ENCODE results near the gene NAT9.

Gene NAT9

DNA sequence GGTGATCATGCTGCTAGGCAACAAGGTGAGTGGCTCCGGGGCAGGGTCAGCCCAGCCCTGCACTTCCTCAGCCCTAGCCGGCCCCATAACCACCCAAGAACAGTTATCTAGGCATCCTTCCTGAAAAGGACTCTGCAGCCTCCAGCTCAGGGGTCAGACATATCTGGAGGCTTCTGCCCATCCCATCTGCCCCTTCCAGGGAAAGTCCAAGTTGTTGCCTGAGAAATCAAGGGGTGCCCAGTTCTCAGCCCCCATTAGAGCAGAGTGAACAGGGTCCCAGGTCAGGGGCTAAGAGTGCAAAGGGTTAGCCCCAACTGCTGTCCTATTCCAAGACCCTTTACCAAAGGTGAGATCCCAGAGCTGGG is 31.8 kb downstream of the NAT9 start:
- FAIRE-seq: no peak

DNA sequence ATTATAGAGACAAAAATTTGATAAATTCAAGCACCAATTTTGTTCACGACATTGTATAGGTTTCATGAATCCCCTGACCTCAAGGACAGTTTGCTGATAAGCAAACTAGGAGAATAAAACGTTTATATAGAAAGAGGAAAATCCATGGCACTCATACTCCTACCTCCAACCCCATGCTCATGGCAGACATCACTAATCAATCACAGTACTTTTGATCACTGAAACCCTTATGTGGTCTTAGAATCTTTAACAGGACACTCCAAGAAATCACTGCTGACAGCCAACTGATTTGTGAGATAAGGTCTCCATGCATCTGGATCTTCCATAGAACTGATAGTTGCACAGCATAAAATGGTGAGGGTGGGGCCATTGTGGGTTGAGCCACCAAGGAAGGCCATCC is 32.4 kb downstream of the NAT9 start:
- no peak for FAIRE-seq

DNA sequence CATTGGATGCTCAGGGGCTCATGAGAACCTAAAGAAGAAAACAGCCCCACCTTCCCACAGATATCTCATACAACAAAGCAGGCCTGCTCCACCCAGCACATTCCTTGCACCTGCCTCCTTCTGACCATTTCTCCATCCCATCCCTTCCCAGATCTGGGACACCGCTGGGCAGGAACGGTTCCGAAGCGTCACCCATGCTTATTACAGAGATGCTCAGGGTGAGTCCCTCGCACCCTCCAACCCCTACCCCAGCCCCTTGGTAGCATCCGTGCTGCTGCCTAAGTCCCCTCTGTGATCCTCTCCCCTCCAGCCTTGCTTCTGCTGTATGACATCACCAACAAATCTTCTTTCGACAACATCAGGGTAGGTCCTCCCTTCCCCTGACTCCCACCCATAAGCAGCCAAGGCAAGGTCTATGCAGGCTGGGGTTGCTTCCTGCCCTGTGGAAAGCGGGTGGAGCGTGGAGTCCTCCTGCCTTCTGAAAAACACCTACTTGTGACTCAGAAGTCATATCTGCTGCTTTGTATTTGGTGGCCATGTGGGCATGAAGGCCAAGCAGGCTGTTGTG is 33.1 kb downstream of the NAT9 start:
- no peak for FAIRE-seq

- FAIRE-seq: no peak
These were observed 34.0 kb downstream of the NAT9 start for GRCh38 chr17:74742153-74742515.

GRCh38 chr17:74740641-74741387 is 35.3 kb downstream of the NAT9 start:
- FAIRE-seq: no peak

DNA sequence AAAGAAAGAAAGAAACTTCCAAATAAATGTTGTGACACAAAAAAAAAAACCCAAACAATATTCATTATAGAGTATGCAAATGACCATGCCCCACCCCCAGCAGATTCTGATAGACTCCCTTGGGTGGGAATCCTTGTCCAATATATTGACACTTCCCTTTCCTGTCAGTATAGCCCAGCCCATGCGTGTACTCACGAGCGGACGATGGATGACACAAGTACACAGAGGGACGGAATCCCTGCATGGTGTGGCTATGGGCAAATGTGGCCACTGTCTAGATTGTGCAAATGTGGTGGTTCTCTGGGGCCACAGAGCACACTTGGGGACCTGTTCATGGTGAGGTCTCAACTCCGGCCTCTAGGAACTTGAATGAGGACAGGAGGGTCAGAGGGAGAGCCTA is 36.0 kb downstream of the NAT9 start:
- FAIRE-seq: no peak

DNA sequence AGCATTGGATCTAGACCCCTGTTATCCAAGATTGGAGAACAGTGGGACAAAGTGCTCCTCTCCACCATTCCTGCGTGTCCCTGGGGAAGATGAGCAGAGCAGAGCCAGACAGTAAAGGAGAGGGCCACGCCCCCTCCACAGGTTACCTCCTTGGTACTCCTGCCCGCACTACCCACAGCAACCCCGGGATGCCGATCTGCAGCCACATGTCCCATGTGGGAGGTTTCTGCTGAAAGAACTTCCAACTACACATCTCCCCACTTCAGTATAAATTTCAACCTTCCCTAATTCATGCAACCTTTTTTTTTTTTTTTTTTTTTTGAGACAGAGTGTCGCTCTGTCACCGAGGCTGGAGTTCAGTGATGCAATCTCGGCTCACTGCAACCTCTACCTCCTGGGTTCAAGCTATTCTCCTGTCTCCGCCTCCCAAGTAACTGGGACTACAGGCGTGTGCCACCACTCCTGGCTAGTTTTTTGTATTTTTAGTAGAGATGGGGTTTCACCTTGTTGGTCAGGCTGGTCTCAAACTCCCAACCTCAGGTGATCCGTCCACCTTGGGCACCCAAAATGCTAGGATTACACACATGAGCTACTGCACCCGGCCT is 36.8 kb downstream of the NAT9 start:
- no peak for FAIRE-seq

GRCh38 chr17:74738051-74738996 is 37.8 kb downstream of the NAT9 start:
- FAIRE-seq: no peak

DNA sequence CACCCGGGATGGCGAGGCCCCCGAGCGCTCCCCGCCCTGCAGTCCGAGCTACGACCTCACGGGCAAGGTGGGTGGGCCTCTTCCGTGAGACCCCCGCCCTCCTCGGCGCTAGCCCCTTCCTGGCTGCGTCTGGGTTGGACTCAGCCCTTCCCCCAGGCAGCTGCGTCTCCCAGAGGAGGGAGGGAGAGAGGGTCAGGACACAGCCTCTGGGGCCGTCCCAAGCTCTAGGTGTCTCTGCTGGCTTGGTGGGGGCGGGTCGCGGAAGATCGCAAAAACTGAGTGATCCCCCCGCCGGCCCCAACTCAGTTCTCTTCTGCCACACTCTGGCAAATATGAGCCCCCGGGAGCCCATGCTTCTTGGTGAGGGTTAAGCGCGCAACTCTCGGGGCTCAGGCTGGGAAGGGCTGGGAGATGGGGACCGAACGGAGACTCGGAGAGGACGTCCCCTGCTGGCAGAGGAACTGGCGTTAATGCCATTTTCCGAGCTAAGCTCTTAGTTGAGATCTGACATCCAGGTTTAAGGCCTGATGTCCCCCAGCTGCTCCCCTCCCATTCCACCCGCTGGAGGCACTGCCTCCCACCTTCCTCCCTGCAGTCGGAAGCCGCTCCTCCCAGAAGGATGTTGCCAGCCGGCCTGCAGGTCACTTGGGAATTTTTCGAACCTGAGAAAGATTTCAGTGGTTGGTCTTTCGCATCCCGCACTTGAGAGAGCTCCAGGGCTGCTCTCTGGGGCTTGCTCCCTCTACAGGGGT is 38.7 kb downstream of the NAT9 start:
- no peak for FAIRE-seq

- FAIRE-seq: no peak
These were observed 39.4 kb downstream of the NAT9 start, which contains the start of gene RAB37 for GRCh38 chr17:74736513-74737298. TSS of gene RAB37 (plus strand) at chr17:74737256. CDS start at chr17:74737273, 17 bp downstream.

GRCh38 chr17:74734256-74734655 is 41.9 kb downstream of the NAT9 start:
- no peak for FAIRE-seq

- FAIRE-seq: no peak
These were observed 42.6 kb downstream of the NAT9 start for GRCh38 chr17:74733365-74734122.

DNA sequence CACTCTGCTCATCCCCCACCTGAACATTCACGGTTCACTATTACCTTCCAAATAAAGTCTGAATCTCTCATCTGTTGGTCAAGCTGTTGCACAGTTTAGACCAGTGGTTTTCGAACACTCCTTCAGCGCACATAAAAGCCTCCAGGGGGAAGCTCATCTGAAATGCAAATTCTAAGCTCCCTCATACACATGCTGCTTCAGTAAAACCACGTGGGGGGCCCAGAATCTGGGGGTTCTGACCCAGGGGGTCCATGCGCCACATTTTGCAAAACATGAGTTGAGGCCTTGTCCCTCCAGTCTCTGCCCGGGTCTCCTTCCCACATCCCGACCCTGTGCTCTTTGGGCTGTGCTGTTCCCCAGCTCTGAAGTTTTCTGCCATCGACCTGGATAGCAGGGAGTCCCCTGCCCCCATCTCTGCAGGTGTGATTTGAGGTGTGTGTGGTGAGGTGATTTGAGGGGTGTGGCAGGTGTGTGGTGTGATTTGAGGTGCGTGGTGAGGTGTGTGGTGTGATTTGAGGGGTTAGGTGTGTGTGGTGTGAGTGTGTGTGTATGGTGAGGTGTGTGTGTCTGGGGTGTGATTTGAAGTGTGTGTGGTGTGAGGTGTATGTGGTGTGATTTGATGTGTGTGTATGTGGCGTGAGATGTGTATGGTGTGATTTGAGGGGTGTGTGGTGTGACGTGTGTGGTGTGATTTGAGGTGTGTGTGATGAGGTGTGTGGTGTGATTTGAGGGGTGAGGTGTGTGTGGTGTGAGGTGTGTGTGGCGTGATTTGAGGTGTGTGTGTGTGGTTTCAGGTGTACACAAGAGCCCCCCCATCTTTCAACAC is 43.9 kb downstream of the NAT9 start:
- FAIRE-seq: no peak

DNA sequence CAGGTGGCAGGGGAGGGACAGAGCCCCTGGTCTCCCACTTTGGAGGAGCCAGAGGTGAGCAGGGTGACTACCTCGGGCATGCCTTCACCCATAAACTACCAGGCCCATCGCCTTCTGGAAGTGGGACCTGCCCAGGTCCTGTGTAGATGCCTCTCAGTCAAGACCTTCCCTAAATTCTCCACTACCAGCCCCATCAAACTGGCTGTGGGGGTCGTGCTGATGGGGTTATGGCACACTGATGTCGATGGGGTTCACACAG is 44.9 kb downstream of the NAT9 start:
- FAIRE-seq: no peak

GRCh38 chr17:74730491-74731346 is 45.4 kb downstream of the NAT9 start:
- FAIRE-seq: no peak

DNA sequence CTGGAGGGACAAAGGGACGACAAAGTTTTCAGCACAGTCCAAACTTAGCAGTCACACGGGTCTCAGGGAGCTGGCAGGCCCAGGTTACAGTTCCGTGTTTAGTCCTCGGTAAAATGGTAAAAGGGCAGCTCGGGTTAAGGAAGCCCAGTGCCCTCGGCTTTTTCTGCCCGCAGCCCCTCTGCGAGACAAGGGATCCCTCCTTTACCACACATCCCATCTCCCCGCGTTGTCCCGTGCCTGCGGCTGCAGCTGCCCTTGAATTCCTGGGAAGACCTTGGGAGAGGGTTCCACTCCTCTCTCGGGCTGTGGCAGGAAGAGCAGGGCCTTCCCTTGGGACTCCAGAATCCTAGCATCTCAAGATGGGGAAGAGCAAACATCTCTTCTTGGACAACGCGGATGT is 46.3 kb downstream of the NAT9 start:
- FAIRE-seq: no peak

DNA sequence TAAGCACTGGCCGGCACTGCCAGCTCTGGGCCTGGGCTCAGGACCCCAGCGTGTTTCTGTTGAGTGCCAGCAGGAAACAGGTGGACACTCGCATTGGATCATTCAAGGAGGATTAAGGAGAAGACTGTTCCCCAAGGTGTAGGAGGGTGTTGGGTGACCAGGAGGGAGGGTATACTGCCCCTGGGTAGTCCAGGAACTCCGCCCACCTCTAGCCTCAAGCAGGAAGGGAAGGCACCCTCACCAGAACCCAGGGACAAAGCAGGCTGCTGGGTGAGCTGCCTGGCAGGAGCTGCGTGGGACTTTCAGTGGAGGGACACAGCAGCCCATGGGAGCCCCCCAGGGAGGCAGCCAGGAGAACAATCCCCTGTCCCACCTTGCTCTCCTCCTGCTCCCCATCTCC is 46.8 kb downstream of the NAT9 start:
- no peak for FAIRE-seq

- FAIRE-seq: no peak
These were observed 47.5 kb downstream of the NAT9 start for GRCh38 chr17:74728702-74729075.

DNA sequence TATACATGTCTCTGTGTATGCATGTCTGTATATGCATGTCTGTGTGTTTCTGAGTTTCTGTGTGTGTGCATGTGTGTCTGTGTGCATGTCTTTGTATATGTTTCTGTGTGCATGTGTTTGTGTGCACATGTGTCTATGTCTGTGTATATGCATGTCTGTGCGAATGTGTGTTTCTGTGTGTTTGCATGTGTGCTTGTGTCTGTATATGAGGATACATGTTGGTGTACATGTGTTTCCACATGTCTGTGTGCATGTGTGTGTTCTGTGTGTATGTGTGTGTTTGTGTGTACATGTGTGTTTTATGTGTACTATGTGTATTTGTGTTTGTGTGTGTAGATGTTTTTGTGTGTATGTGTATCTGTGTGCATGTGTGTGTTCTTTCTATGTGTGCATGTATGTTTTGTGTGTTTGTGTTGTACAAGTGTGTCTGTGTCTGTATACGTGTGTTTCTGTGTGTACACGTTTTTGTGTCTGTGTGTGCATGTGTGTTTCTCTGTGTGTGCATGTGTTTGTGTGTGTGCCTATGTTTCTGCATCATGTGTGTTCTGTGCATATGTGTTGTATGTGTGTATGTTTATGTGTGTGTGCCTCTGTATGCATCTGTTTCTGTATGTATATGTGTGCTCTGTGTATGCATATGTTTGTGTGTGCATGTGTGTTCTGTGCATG is 48.0 kb downstream of the NAT9 start:
- no peak for FAIRE-seq
